ENCODE results near the gene KHK. TPM values are rescaled to one million over a fixed set of nuclear protein-coding genes. Genes with fewer than 3 reads are reported as not detected.

The KHK gene
- total RNA-seq, 1 donor from 2014 or later = 2.9 TPM

- no peaks in the 10 kb centered on the region for H3K9me3 ChIP-seq (replicated peaks)
- intact Hi-C loops (cut with micrococcal nuclease) = no loop called here
- H3K36me3 ChIP-seq = peaks cover 63% of the 10 kb centered on the region
Measured at GRCh38 chr2:27040282-27040681, 46.3 kb upstream of the KHK start.

GRCh38 chr2:27041752-27042151 is 44.8 kb upstream of the KHK start:
- no peak for TF ChIP-seq CTCF (IDR thresholded peaks at IDR 0.05; ENCODE audit: borderline replicate concordance)
- H3K4me1 ChIP-seq = peaks cover 8% of the 10 kb centered on the region
- no peak overlapping the region for H3K4me3 ChIP-seq
- H3K9me3 ChIP-seq (replicated peaks) = no peaks in the 10 kb centered on the region
- no peak for DNase-seq
- intact Hi-C loops (cut with micrococcal nuclease) = no loop called here
- H3K27ac ChIP-seq (replicated peaks) = no peak overlapping the region
- no peaks in the 10 kb centered on the region for H3K27me3 ChIP-seq (ENCODE audit: low read depth)
- peaks cover 49% of the 10 kb centered on the region for H3K36me3 ChIP-seq

More at GRCh38 chr2:27040282-27040681, 46.3 kb upstream of the KHK start:
- DNase-seq = no peak
- Histone ChIP-seq H3K27me3 (ENCODE audit: low read depth) (no peaks in the 10 kb centered on the region), H3K4me1 (peaks cover 11% of the 10 kb centered on the region), H3K4me3 (no peak overlapping the region), H3K27ac (replicated peaks) (no peak overlapping the region)
- no peak for TF ChIP-seq CTCF (IDR thresholded peaks at IDR 0.05; ENCODE audit: borderline replicate concordance)

- no peak for TF ChIP-seq CTCF (IDR thresholded peaks at IDR 0.05; ENCODE audit: borderline replicate concordance)
- H3K9me3 ChIP-seq (replicated peaks) = no peaks in the 10 kb centered on the region
- no peak for DNase-seq
- H3K4me1 ChIP-seq = peaks cover 8% of the 10 kb centered on the region
- intact Hi-C loops (cut with micrococcal nuclease) = no loop called here
- no peaks in the 10 kb centered on the region for H3K27me3 ChIP-seq (ENCODE audit: low read depth)
- H3K4me3 ChIP-seq = no peak overlapping the region
- peaks cover 44% of the 10 kb centered on the region for H3K36me3 ChIP-seq
- no peak overlapping the region for H3K27ac ChIP-seq (replicated peaks)
Measured at GRCh38 chr2:27042159-27042661, 44.4 kb upstream of the KHK start.

GRCh38 chr2:27042985-27043634 is 43.5 kb upstream of the KHK start:
- intact Hi-C loops (cut with micrococcal nuclease) = no loop called here
- Histone ChIP-seq H3K9me3 (replicated peaks) (no peaks in the 10 kb centered on the region), H3K4me3 (no peak overlapping the region), H3K4me1 (peaks cover 8% of the 10 kb centered on the region), H3K36me3 (peaks cover 35% of the 10 kb centered on the region), H3K27me3 (ENCODE audit: low read depth) (no peaks in the 10 kb centered on the region), H3K27ac (replicated peaks) (no peak overlapping the region)
- DNase-seq = no peak
- no peak for TF ChIP-seq CTCF (IDR thresholded peaks at IDR 0.05; ENCODE audit: borderline replicate concordance)

GRCh38 chr2:27049422-27050280 is 36.9 kb upstream of the KHK start:
- Histone ChIP-seq H3K27me3 (ENCODE audit: low read depth) (no peaks in the 10 kb centered on the region), H3K36me3 (peaks cover 11% of the 10 kb centered on the region), H3K4me1 (peaks cover 29% of the 10 kb centered on the region), H3K4me3 (peak overlapping the region; percentile 97), H3K9me3 (replicated peaks) (no peaks in the 10 kb centered on the region), H3K27ac (replicated peaks) (peak overlapping the region; percentile 96)
- intact Hi-C loops (cut with micrococcal nuclease) = no loop called here
- no peak for TF ChIP-seq CTCF (IDR thresholded peaks at IDR 0.05; ENCODE audit: borderline replicate concordance)
- no peak for DNase-seq

Measured in left ventricle myocardium inferior (tissue), 1 donor.